A673 (cell line): ENCODE results near the gene BEX3.

Experiments
- CTCF ChIP-seq: fragments of 300-800, 200-600 bp; sonication (generic); conservative IDR thresholded peaks from 2 replicates; pipeline ENCODE4 v1.5.1; 2017; ENCODE audit warnings: low read depth, mild to moderate bottlenecking, antibody characterized with exemption, low read length, moderate library complexity, mixed read lengths
- EZH2 ChIP-seq: fragments of 200-600 bp; sonication (generic); IDR thresholded peaks from 2 replicates; pipeline ENCODE4 v1.6.1; 2017; ENCODE audit warnings: borderline replicate concordance, low read depth, mild to moderate bottlenecking, mixed read lengths, antibody characterized with exemption, low read length; ENCODE audit not compliant: poor library complexity, severe bottlenecking

GRCh38 chrX:103362474-103362873, 13.9 kb upstream of the BEX3 start:
- no peak for TF ChIP-seq EZH2
- TF ChIP-seq CTCF, result no peak
